ENCODE results near the gene GRAMD2A.

- TF ChIP-seq, protein P1, sequence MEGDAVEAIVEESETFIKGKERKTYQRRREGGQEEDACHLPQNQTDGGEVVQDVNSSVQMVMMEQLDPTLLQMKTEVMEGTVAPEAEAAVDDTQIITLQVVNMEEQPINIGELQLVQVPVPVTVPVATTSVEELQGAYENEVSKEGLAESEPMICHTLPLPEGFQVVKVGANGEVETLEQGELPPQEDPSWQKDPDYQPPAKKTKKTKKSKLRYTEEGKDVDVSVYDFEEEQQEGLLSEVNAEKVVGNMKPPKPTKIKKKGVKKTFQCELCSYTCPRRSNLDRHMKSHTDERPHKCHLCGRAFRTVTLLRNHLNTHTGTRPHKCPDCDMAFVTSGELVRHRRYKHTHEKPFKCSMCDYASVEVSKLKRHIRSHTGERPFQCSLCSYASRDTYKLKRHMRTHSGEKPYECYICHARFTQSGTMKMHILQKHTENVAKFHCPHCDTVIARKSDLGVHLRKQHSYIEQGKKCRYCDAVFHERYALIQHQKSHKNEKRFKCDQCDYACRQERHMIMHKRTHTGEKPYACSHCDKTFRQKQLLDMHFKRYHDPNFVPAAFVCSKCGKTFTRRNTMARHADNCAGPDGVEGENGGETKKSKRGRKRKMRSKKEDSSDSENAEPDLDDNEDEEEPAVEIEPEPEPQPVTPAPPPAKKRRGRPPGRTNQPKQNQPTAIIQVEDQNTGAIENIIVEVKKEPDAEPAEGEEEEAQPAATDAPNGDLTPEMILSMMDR (IDR thresholded peaks at IDR 0.05) = no peak
- TF ChIP-seq ZFX (IDR thresholded peaks at IDR 0.05; ENCODE audit: borderline replicate concordance) = no peak
These were observed 40.3 kb upstream of the GRAMD2A start for GRCh38 chr15:72237853-72238224.

Measured in 22Rv1 (cell line).